Measurements from ENCODE around the gene DSCAML1. TPM values are rescaled to one million over a fixed set of nuclear protein-coding genes. Genes with fewer than 3 reads are reported as not detected.

Gene DSCAML1
- total RNA-seq, 1 experiment from 2014 or later, result 0.90 TPM

GRCh38 chr11:117613521-117613920, 183.5 kb downstream of the DSCAML1 start:
- DNase-seq (ENCODE audit: low spot score) (peak; percentile 47), ATAC-seq (peak; percentile 69)
- no peak overlapping the region for H3K27ac Mint-ChIP-seq
- ChIA-PET POLR2A (no interaction called here), CTCF (interaction anchor here (0.6 to 12.9 kb wide), 15 partner anchors 8 to 333 kb away, joined by 3 to 175 read pairs (median 4); no protein-coding TSS in a partner anchor)
- H3K36me3 Mint-ChIP-seq, result no peaks in the 10 kb centered on the region
- peaks cover 48% of the 10 kb centered on the region for H3K4me1 Mint-ChIP-seq
- no peak overlapping the region for H3K4me3 Mint-ChIP-seq
- TF ChIP-seq ZNF423 (CRISPR knock-in tag; IDR thresholded peaks at IDR 0.05) (peak; percentile 75), ELF4 (CRISPR knock-in tag; IDR thresholded peaks at IDR 0.05; ENCODE audit: low read depth) (no peak)
- H3K9me3 Mint-ChIP-seq, result no peaks in the 10 kb centered on the region
- H3K27me3 Mint-ChIP-seq (ENCODE audit: low read depth), result no peaks in the 10 kb centered on the region; the same call in 1 of the 2 replicates

GRCh38 chr11:117612177-117612576, 184.8 kb downstream of the DSCAML1 start:
- no peak for ATAC-seq
- DNase-seq (ENCODE audit: low spot score), result no peak
- Mint-ChIP-seq H3K4me3 (no peak overlapping the region), H3K9me3 (no peaks in the 10 kb centered on the region), H3K27ac (no peak overlapping the region), H3K27me3 (ENCODE audit: low read depth) (peaks cover 2% of the 10 kb centered on the region), H3K4me1 (peaks cover 41% of the 10 kb centered on the region), H3K36me3 (no peaks in the 10 kb centered on the region)
- TF ChIP-seq ZNF232 (CRISPR knock-in tag; IDR thresholded peaks at IDR 0.05) (no peak), ATF2 (CRISPR knock-in tag; IDR thresholded peaks at IDR 0.05; ENCODE audit: borderline replicate concordance, low read depth) (no peak), ZNF423 (CRISPR knock-in tag; IDR thresholded peaks at IDR 0.05) (no peak), SMAD4 (CRISPR knock-in tag; IDR thresholded peaks at IDR 0.05) (no peak), EMX1 (CRISPR knock-in tag; IDR thresholded peaks at IDR 0.05) (no peak), HMGXB4 (CRISPR knock-in tag; IDR thresholded peaks at IDR 0.05) (no peak), CDX4 (CRISPR knock-in tag; IDR thresholded peaks at IDR 0.05; ENCODE audit: borderline replicate concordance) (no peak), TP53 (CRISPR knock-in tag; IDR thresholded peaks at IDR 0.05) (no peak), MXD4 (CRISPR knock-in tag; IDR thresholded peaks at IDR 0.05; ENCODE audit: borderline replicate concordance) (no peak), KAT7 (CRISPR knock-in tag; IDR thresholded peaks at IDR 0.05; ENCODE audit: borderline replicate concordance) (no peak), E2F1 (CRISPR knock-in tag; IDR thresholded peaks at IDR 0.05) (no peak), ZNF317 (CRISPR knock-in tag; IDR thresholded peaks at IDR 0.05; ENCODE audit: borderline replicate concordance, low read depth) (no peak), ZNF416 (CRISPR knock-in tag; IDR thresholded peaks at IDR 0.05) (no peak)
- ChIA-PET CTCF (interaction anchor here (2.0 to 12.9 kb wide), 2 partner anchors 186 to 196 kb away, joined by 5 to 175 read pairs; no protein-coding TSS in a partner anchor), POLR2A (interaction anchor here (1.0 kb wide), 1 partner anchor 46 kb away, joined by 3 read pairs; no protein-coding TSS in a partner anchor)

GRCh38 chr11:117610901-117611300, 186.1 kb downstream of the DSCAML1 start:
- Mint-ChIP-seq H3K9me3 (no peaks in the 10 kb centered on the region), H3K4me1 (peaks cover 53% of the 10 kb centered on the region), H3K27me3 (ENCODE audit: low read depth) (peaks cover 8% of the 10 kb centered on the region), H3K36me3 (no peaks in the 10 kb centered on the region), H3K27ac (no peak overlapping the region), H3K4me3 (no peak overlapping the region)
- no peak for ATAC-seq
- DNase-seq (ENCODE audit: low spot score), result no peak
- ChIA-PET POLR2A (interaction anchor here (0.7 kb wide), 1 partner anchor 121 kb away, joined by 3 read pairs; no protein-coding TSS in a partner anchor), CTCF (interaction anchor here (0.9 to 12.9 kb wide), 4 partner anchors 10 to 185 kb away, joined by 3 to 175 read pairs (median 6); no protein-coding TSS in a partner anchor)
- no peak for TF ChIP-seq TEAD1 (CRISPR knock-in tag; IDR thresholded peaks at IDR 0.05)
- TF ChIP-seq E2F5 (CRISPR knock-in tag; IDR thresholded peaks at IDR 0.05), result no peak
- TF ChIP-seq TCF7 (CRISPR knock-in tag; IDR thresholded peaks at IDR 0.05; ENCODE audit: low read depth), result no peak
- no peak for TF ChIP-seq CTCF (IDR thresholded peaks at IDR 0.05)
- no peak for TF ChIP-seq RORB (CRISPR knock-in tag; IDR thresholded peaks at IDR 0.05)
- TF ChIP-seq NFYB (CRISPR knock-in tag; conservative IDR thresholded peaks at IDR 0.05; ENCODE audit: low read depth), result no peak
- TF ChIP-seq SMAD3 (CRISPR knock-in tag; IDR thresholded peaks at IDR 0.05; ENCODE audit: borderline replicate concordance), result no peak
- no peak for TF ChIP-seq NR1H2 (CRISPR knock-in tag; IDR thresholded peaks at IDR 0.05)
- no peak for TF ChIP-seq PRRX2 (CRISPR knock-in tag; IDR thresholded peaks at IDR 0.05)
- TF ChIP-seq GABPB1 (CRISPR knock-in tag; IDR thresholded peaks at IDR 0.05), result no peak
- no peak for TF ChIP-seq ZSCAN18 (CRISPR knock-in tag; IDR thresholded peaks at IDR 0.05)
